ENCODE results near the gene NAP1L3.

Gene NAP1L3

GRCh38 chrX:93673056-93673868, at the start of gene NAP1L3:
TSS of gene NAP1L3 (minus strand) at chrX:93673578. CDS start at chrX:93673304, 274 bp downstream.
- no peak within 1 kb of the TSS for H3K4me3 ChIP-seq (ENCODE audit: low read depth, low read length)
- no peak for TF ChIP-seq POLR2A (IDR thresholded peaks at IDR 0.05; ENCODE audit: extremely low read depth, insufficient read length)
- no peak for TF ChIP-seq CTCF (IDR thresholded peaks at IDR 0.05; ENCODE audit: low read depth, low read length)
- TF ChIP-seq MAX (IDR thresholded peaks at IDR 0.05; ENCODE audit: low read depth, low read length), result no peak
- no peak for TF ChIP-seq MYC (IDR thresholded peaks at IDR 0.05; ENCODE audit: low read depth, low read length)
- DNase-seq (ENCODE audit: low read depth), result no peak

- TF ChIP-seq POLR2A (IDR thresholded peaks at IDR 0.05; ENCODE audit: extremely low read depth, insufficient read length), result no peak
- no peak for TF ChIP-seq CTCF (IDR thresholded peaks at IDR 0.05; ENCODE audit: low read depth, low read length)
- TF ChIP-seq MYC (IDR thresholded peaks at IDR 0.05; ENCODE audit: low read depth, low read length), result no peak
- no peak for TF ChIP-seq MAX (IDR thresholded peaks at IDR 0.05; ENCODE audit: low read depth, low read length)
- no peak for DNase-seq (ENCODE audit: low read depth)
- H3K4me3 ChIP-seq (ENCODE audit: low read depth, low read length), result no peak overlapping the region
These were observed 37.7 kb upstream of the NAP1L3 start for GRCh38 chrX:93711076-93711475.

- H3K4me3 ChIP-seq (ENCODE audit: low read depth, low read length), result no peak overlapping the region
- no peak for DNase-seq (ENCODE audit: low read depth)
- no peak for TF ChIP-seq MAX (IDR thresholded peaks at IDR 0.05; ENCODE audit: low read depth, low read length)
- no peak for TF ChIP-seq CTCF (IDR thresholded peaks at IDR 0.05; ENCODE audit: low read depth, low read length)
These were observed 30.3 kb upstream of the NAP1L3 start for GRCh38 chrX:93703701-93704100.

GRCh38 chrX:93695981-93696380, 22.6 kb upstream of the NAP1L3 start:
- TF ChIP-seq MAX (IDR thresholded peaks at IDR 0.05; ENCODE audit: low read depth, low read length), result no peak
- H3K4me3 ChIP-seq (ENCODE audit: low read depth, low read length), result no peak overlapping the region
- no peak for DNase-seq (ENCODE audit: low read depth)

GRCh38 chrX:93673869-93674271, 492 bp upstream of the NAP1L3 start, which contains the start of gene FAM133A:
TSS of gene FAM133A (plus strand) at chrX:93674206. CDS start at chrX:93709420, 35,214 bp downstream.
- H3K4me3 ChIP-seq (ENCODE audit: low read depth, low read length), result no peak within 1 kb of the TSS
- TF ChIP-seq MYC (IDR thresholded peaks at IDR 0.05; ENCODE audit: low read depth, low read length) (no peak), POLR2A (IDR thresholded peaks at IDR 0.05; ENCODE audit: extremely low read depth, insufficient read length) (no peak), CTCF (IDR thresholded peaks at IDR 0.05; ENCODE audit: low read depth, low read length) (no peak), MAX (IDR thresholded peaks at IDR 0.05; ENCODE audit: low read depth, low read length) (no peak)
- no peak for DNase-seq (ENCODE audit: low read depth)

GRCh38 chrX:93660575-93660974, 12.8 kb downstream of the NAP1L3 start:
- DNase-seq (ENCODE audit: low read depth), result no peak

More at GRCh38 chrX:93660575-93660974, 12.8 kb downstream of the NAP1L3 start:
- no peak for TF ChIP-seq MYC (IDR thresholded peaks at IDR 0.05; ENCODE audit: low read depth, low read length)
- TF ChIP-seq POLR2A (IDR thresholded peaks at IDR 0.05; ENCODE audit: extremely low read depth, insufficient read length), result no peak
- TF ChIP-seq CTCF (IDR thresholded peaks at IDR 0.05; ENCODE audit: low read depth, low read length), result no peak
- H3K4me3 ChIP-seq (ENCODE audit: low read depth, low read length), result no peak overlapping the region
